Measurements from ENCODE around the gene ALOX5. TPM values are rescaled to one million over a fixed set of nuclear protein-coding genes. Genes with fewer than 3 reads are reported as not detected.

Gene ALOX5
- total RNA-seq, 4 donors from 2014 or later: 14.2 to 48.5 (median 21.2) TPM

DNA sequence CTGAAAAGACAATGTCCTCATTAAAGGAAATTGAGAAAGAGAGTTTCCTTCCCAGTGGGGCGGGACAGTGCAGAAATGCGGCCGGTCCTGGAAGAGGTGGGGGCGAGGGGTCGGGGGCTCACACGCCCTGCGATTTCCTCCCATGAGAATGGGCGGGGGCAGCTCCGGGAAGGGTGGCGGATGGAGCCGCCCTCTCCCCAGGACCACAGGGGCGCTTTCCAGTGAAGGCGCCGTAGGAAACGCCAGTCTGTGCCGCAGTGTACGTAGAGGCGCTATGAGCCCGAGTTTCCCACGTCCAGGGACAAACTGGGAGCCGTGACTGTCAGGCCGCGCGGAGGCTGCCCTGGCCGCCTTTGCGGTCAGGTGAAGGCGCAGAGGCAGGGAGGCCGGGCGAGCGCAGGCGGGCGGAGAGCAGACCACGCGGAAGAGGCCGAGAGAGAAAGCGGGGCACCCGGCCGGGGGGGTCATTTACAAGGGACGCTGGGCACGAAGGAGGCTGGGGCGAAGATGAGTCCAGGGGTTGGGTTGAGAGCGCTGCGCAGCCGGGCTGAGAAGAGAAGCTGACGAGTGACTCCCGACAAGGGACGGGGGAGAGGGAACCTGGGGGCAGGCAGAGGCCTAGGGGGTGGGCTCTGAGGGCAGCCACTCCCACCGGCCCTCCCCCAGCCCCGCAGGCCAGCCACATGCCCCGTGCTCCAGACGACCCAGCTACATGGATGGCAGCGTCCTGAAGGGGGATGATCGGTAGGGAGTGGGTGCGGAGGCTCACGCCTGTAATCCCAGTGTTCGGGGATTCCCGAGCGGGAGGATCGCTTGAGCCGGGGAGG lies 45.0 kb downstream of the ALOX5 start:
- H3K27ac ChIP-seq (replicated peaks in 1 of 4): peak overlapping the region; percentile 83 to 92 (median 88)
- H3K27me3 ChIP-seq: peaks cover 0 to 5% (median 0%) of the 10 kb centered on the region in 4 donors
- intact Hi-C loops (cut with DNase I): no loop called here
- TF ChIP-seq POLR2A (IDR thresholded peaks at IDR 0.05; ENCODE audit: low read depth) (no peak), POLR2AphosphoS5 (IDR thresholded peaks at IDR 0.05) (peak in 1 of 2 donors; percentile 66), EP300 (IDR thresholded peaks at IDR 0.05) (peak; percentile 20)
- TF ChIP-seq, protein P1, sequence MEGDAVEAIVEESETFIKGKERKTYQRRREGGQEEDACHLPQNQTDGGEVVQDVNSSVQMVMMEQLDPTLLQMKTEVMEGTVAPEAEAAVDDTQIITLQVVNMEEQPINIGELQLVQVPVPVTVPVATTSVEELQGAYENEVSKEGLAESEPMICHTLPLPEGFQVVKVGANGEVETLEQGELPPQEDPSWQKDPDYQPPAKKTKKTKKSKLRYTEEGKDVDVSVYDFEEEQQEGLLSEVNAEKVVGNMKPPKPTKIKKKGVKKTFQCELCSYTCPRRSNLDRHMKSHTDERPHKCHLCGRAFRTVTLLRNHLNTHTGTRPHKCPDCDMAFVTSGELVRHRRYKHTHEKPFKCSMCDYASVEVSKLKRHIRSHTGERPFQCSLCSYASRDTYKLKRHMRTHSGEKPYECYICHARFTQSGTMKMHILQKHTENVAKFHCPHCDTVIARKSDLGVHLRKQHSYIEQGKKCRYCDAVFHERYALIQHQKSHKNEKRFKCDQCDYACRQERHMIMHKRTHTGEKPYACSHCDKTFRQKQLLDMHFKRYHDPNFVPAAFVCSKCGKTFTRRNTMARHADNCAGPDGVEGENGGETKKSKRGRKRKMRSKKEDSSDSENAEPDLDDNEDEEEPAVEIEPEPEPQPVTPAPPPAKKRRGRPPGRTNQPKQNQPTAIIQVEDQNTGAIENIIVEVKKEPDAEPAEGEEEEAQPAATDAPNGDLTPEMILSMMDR (IDR thresholded peaks at IDR 0.05): peak in 1 of 3 experiments; percentile 2
- H3K4me1 ChIP-seq: peaks cover 32 to 46% (median 38%) of the 10 kb centered on the region in 4 donors
- DNase-seq (ENCODE audit: extremely low spot score): no peak
- 2% methylated on average over 26 of the region's 60 CpGs for WGBS
- H3K4me3 ChIP-seq: peak overlapping the region; percentile 61 to 67 (median 62)
- H3K9me3 ChIP-seq: no peaks in the 10 kb centered on the region
- no peaks in the 10 kb centered on the region for H3K36me3 ChIP-seq

DNA sequence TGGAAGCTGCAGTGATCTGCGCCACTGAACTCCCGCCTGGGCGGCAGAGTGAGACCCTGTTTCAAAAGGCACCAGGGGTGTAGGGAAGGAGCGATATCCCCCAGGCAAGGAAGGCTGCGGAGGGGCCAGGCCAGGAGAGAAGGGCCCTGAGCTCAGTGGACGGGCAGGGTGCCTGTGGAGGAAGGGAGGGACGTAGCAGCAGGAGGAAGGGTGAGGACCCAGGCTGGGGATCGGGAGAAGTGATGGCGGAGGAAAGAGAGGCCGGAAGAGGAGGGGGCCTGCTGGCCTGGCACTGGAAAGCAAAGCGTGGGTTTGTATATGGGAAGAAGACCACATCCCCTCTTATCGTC lies 45.6 kb downstream of the ALOX5 start:
- H3K27me3 ChIP-seq: peaks cover 0 to 5% (median 0%) of the 10 kb centered on the region in 4 donors
- no peaks in the 10 kb centered on the region for H3K9me3 ChIP-seq
- DNase-seq (ENCODE audit: extremely low spot score): no peak
- intact Hi-C loops (cut with DNase I): no loop called here
- no peaks in the 10 kb centered on the region for H3K36me3 ChIP-seq
- peak overlapping the region; percentile 83 to 92 (median 88) for H3K27ac ChIP-seq (replicated peaks in 1 of 4)
- peak overlapping the region; percentile 61 to 67 (median 62) for H3K4me3 ChIP-seq
- no peak for TF ChIP-seq POLR2A (IDR thresholded peaks at IDR 0.05; ENCODE audit: low read depth)
- TF ChIP-seq, protein P1 (IDR thresholded peaks at IDR 0.05): no peak
- TF ChIP-seq EP300 (IDR thresholded peaks at IDR 0.05): no peak
- no peak for TF ChIP-seq POLR2AphosphoS5 (IDR thresholded peaks at IDR 0.05)
- H3K4me1 ChIP-seq: peaks cover 32 to 46% (median 39%) of the 10 kb centered on the region in 4 donors
- 11% methylated on average over 12 of the region's 12 CpGs for WGBS

DNA sequence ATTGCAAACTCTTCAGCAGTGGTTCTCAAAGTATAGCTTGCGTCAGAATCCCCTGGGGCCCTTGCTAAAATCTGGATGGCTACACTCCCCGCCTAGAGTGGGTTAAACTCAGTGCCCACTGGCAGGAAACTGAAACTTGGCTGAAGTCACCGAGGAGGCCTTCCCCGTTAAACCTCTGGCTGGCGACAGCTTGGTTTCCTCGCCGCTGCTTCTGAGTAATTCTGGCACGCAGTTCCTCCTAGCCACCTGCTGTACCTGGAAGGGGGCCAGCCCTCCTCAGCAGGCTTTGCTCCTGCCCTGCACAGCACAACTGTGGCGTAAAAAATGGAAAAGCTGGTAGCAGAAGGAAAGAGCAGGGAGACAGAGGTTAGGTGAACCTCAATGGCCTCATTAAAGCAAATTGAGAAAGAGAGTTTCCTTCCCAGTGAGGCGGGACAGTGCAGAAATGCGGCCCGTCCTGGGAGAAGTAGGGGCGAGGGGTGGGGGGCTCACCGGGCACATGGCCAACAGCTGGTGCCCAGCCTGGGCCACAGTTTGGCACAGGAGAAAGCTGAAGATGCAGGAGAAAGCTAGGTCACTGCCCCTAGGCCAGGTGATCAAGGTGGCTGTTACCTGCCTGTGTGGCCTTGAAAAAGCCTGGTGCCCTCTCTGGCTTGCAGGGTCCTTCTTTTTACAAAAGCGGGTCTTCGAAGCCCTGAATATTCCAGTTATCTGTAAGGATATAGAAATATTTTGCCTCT lies 46.6 kb downstream of the ALOX5 start:
- H3K4me3 ChIP-seq: peak overlapping the region in 2 of 4 donors; percentile 3 to 62
- 29% methylated on average over 16 of the region's 16 CpGs for WGBS
- H3K27ac ChIP-seq (replicated peaks in 1 of 4): peak overlapping the region; percentile 83 to 92 (median 88)
- no peak for TF ChIP-seq EP300 (IDR thresholded peaks at IDR 0.05)
- no peak for TF ChIP-seq POLR2A (IDR thresholded peaks at IDR 0.05; ENCODE audit: low read depth)
- peak; percentile 62 to 75 for TF ChIP-seq POLR2AphosphoS5 (IDR thresholded peaks at IDR 0.05)
- TF ChIP-seq, protein P1 (IDR thresholded peaks at IDR 0.05): no peak
- intact Hi-C loops (cut with DNase I): no loop called here
- H3K36me3 ChIP-seq: no peaks in the 10 kb centered on the region
- H3K9me3 ChIP-seq: no peaks in the 10 kb centered on the region
- peaks cover 0 to 5% (median 0%) of the 10 kb centered on the region in 4 donors for H3K27me3 ChIP-seq
- no peak for DNase-seq (ENCODE audit: extremely low spot score)
- H3K4me1 ChIP-seq: peaks cover 32 to 54% (median 40%) of the 10 kb centered on the region in 4 donors

DNA sequence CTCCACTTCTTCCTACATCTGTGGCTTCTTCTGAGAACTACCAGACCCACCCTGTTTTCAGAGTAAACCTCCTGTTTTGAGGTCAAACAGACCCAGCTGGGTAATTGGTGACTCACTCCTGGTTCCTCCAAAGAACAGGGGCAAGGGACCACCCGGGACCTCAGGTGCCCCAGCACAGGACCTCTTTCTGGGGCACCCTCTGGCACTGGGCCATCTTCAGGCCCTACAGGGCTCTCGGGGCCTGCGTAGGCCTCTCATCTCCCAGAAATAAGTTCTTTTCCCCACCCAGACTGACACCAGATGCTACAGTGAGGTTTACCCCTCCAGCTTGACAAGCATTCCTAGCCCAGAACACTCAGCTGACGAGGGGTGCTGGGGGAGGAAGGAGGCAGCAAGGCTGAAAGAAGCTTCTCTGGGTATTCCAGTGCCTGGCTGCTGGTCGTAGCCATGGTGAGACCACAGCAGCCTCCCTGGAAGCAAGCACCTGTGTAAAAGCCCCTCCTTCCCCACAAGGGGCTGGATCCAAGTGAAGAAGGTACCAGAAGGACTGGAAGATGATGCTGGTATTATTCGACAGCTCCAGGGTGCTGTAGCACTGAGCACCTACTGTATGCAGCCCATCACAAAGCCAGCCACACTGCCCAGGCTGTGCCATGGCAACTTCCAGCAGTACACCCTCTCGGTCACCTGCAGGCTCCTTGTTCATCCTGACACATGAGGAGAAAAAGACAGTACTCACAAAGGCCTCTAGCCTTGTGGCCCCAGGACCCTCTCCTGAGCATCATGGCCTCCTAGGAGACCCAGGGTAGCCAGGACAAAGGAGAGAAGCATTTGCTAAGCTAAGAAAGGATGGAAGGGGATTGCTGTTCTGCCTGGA lies 47.4 kb downstream of the ALOX5 start:
- DNase-seq (ENCODE audit: extremely low spot score): no peak
- intact Hi-C loops (cut with DNase I): no loop called here
- peaks cover 32 to 57% (median 40%) of the 10 kb centered on the region in 4 donors for H3K4me1 ChIP-seq
- peaks cover 0 to 5% (median 0%) of the 10 kb centered on the region in 4 donors for H3K27me3 ChIP-seq
- H3K9me3 ChIP-seq: no peaks in the 10 kb centered on the region
- H3K27ac ChIP-seq (replicated peaks in 1 of 4): peak overlapping the region in 3 of 4 donors; percentile 83 to 92 (median 89)
- no peaks in the 10 kb centered on the region for H3K36me3 ChIP-seq
- TF ChIP-seq, protein P1 (IDR thresholded peaks at IDR 0.05): no peak
- TF ChIP-seq POLR2A (IDR thresholded peaks at IDR 0.05; ENCODE audit: low read depth) (no peak), POLR2AphosphoS5 (IDR thresholded peaks at IDR 0.05) (no peak), EP300 (IDR thresholded peaks at IDR 0.05) (no peak)
- whole genome bisulfite sequencing: 68% methylated on average over 7 of the region's 7 CpGs
- H3K4me3 ChIP-seq: no peak overlapping the region
